ENCODE measurements around the gene ABCB8.

GRCh38 chr7:151070574-151070960 is 42.3 kb downstream of the ABCB8 start:
- TF ChIP-seq RBBP5 (IDR thresholded peaks at IDR 0.05; ENCODE audit: borderline replicate concordance, low read depth, low read length), result no peak
- no peak for TF ChIP-seq KDM1A (IDR thresholded peaks at IDR 0.05; ENCODE audit: borderline replicate concordance, low read length)
- TF ChIP-seq CBX5 (IDR thresholded peaks at IDR 0.05; ENCODE audit: low read depth, low read length), result no peak
- TF ChIP-seq CTCF (IDR thresholded peaks at IDR 0.05; ENCODE audit: control extremely low read depth in 1 of 3, insufficient read depth in 1 of 3, low read depth in 1 of 3, low read length in 3 of 3), result no peak
- no peak for TF ChIP-seq POU5F1 (IDR thresholded peaks at IDR 0.05; ENCODE audit: low read depth, low read length)
- no peak for TF ChIP-seq MAX (IDR thresholded peaks at IDR 0.05)
- no peak for TF ChIP-seq TBP (IDR thresholded peaks at IDR 0.05; ENCODE audit: low read depth, low read length)
- TF ChIP-seq EP300 (IDR thresholded peaks at IDR 0.05; ENCODE audit: borderline replicate concordance in 1 of 2, low read depth in 2 of 2, low read length in 2 of 2), result no peak
- no peak for TF ChIP-seq POLR2AphosphoS5 (IDR thresholded peaks at IDR 0.05; ENCODE audit: low read depth, low read length)
- no peak for TF ChIP-seq E2F6 (IDR thresholded peaks at IDR 0.05)
- no peak for TF ChIP-seq ATF3 (IDR thresholded peaks at IDR 0.05; ENCODE audit: insufficient read depth, low read depth, low read length)
- TF ChIP-seq HDAC2 (IDR thresholded peaks at IDR 0.05; ENCODE audit: borderline replicate concordance in 1 of 2, low read depth in 2 of 2, low read length in 2 of 2), result no peak
